ENCODE measurements around the gene ELMOD1.

DNA sequence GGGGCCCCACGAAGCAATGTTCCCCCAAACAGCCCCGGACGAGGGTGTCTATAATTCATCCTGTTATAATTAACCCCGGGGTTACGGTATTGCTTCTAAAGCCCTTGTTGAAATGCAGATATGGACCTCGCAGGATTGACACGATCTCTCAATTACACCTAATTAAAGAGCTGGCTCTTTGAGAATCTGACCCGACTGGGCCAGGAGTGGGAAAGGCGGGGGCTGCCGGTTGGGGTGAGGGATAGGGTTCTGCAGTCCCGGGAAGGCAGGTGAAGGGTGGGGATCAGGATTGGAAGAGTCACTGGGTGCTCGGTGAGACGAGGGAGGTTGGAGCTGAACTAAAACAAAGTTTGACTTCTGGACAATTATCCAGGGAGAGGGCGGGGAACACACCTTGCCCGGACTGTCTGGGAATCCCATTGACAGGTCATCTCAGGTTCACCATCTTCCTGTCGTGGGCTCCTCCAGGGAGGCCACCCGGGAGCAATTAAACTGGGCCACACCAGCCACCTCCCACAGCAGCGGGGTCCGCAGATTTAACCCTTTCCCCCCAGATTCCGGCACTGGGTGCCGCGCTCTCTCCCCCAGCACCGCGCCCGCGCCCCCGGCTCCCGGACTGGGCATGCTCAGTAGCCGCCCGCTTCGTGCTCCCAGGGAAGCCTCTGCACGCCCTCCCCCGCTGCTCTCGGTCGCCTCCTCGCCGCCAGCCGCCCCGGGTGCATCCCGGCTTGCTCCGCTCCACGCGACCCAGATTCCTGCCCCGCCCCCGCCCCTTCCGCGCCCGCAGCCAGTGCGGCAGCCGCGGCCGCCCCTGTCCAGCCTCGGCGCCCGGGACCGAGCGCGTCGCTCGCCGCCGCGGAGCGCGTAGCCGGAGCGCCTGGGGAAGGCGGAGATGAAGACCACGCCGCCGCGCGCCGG lies at the start of gene ELMOD1:
- TF ChIP-seq, protein P1, sequence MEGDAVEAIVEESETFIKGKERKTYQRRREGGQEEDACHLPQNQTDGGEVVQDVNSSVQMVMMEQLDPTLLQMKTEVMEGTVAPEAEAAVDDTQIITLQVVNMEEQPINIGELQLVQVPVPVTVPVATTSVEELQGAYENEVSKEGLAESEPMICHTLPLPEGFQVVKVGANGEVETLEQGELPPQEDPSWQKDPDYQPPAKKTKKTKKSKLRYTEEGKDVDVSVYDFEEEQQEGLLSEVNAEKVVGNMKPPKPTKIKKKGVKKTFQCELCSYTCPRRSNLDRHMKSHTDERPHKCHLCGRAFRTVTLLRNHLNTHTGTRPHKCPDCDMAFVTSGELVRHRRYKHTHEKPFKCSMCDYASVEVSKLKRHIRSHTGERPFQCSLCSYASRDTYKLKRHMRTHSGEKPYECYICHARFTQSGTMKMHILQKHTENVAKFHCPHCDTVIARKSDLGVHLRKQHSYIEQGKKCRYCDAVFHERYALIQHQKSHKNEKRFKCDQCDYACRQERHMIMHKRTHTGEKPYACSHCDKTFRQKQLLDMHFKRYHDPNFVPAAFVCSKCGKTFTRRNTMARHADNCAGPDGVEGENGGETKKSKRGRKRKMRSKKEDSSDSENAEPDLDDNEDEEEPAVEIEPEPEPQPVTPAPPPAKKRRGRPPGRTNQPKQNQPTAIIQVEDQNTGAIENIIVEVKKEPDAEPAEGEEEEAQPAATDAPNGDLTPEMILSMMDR (IDR thresholded peaks at IDR 0.05), result no peak
- TF ChIP-seq POLR2A (IDR thresholded peaks at IDR 0.05), result no peak
